ENCODE data around the gene KAT5.
"Not testable (repeated sequence)": the region's sequence is repeated elsewhere in the genome, so short reads cannot be mapped to it uniquely, and the experiment has no call there.

Gene KAT5

GRCh38 chr11:65744699-65745042 is 32.6 kb downstream of the KAT5 start:
- DNase-seq (ENCODE audit: low read depth) = no peak

DNA sequence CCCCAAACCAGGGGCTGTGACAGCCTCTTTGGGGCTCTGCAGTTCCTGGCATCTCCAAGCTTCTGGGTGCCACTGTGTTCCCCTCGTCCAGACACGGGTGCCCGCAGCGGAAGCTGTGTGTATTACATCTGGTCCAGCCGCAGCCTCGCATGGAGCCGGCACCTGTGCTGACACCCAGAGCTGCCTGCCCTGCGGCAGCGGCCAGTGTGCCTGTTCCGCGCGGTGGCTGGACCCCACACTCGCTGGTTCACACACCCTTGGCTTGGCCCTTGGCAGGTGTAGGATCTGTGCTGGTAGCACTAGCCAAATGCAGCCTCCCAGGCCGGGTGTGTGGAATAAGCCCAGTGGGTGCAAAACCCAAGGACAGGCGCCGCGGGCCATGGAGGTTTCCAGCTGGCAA is 33.0 kb downstream of the KAT5 start:
- DNase-seq (ENCODE audit: low read depth) = no peak

DNA sequence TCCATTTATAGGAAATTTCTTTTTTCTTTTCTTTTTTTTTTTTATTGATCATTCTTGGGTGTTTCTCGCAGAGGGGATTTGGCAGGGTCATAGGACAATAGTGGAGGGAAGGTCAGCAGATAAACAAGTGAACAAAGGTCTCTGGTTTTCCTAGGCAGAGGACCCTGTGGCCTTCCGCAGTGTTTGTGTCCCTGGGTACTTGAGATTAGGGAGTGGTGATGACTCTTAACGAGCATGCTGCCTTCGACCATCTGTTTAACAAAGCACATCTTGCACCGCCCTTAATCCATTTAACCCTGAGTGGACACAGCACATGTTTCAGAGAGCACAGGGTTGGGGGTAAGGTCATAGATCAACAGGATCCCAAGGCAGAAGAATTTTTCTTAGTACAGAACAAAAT is 50.1 kb downstream of the KAT5 start:
- DNase-seq (ENCODE audit: low read depth) = not testable (repeated sequence)

DNA sequence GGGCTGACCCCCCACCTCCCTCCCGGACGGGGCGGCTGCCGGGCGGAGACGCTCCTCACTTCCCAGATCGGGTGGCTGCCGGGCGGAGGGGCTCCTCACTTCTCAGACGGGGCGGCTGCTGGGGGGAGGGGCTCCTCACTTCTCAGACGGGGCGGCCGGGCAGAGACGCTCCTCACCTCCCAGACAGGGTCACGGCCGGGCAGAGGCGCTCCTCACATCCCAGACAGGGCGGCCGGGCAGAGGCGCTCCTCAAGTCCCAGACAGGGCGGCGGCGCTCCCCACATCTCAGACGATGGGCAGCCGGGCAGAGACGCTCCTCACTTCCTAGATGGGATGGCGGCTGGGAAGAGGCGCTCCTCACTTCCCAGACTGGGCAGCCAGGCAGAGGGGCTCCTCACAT is 50.8 kb downstream of the KAT5 start:
- DNase-seq (ENCODE audit: low read depth) = not testable (repeated sequence)

DNA sequence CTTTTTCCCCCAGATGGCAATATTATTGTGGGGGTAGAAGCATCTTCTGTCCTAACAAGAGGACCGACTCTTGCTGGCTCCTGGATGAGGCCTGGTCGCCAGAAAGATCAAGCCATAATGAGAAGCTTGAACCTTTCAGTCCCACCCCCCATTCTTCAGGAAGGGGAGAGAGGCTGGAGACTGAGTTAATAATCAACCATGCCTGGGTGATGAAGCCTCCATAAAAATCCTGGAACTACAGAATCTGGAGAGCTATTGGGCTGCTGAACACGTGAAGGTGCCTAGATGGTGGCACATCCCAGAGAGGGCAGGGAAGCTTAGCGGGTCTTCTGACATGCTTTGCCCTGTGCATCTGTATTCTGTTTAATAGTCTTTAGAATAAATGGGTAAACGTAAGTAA is 52.4 kb downstream of the KAT5 start:
- DNase-seq (ENCODE audit: low read depth) = no peak

DNA sequence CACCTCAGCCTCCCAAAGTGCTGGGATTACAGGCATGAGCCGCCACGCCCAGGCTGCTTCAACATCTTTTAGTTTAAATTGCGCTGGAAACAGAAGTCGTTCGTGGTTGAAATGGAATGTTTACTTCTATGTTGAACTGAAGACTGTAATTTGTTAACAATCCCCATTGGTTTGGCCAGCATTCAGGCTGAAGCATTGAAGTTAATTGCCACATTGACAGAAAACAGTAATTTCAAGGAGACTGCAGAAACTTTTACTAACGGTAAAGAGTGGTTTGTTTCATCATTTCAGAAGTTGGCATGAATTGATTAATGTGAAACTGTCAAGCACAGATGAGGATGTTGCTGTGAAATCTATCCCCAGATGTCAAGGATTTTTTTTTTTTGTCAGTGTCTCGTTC is 54.5 kb downstream of the KAT5 start:
- no peak for DNase-seq (ENCODE audit: low read depth)

DNA sequence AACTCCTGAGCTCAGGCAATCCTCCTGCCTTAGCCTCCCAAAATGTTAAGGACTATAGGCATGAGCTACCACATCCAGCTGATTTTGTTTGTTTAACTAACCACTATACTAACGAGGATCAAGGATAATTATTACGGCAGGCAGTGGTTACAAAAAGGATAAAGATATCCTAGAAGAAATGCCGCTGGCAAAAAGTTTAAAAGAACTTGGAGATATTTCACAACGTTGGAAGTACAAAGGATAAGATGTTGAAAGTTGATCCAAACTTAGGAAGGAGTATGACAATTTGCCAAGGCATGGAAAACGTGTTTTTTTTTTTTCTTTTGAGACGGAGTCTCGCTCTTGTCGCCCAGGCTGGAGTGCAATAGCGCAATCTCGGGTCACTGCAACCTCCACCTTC is 55.4 kb downstream of the KAT5 start:
- no peak for DNase-seq (ENCODE audit: low read depth)

DNA sequence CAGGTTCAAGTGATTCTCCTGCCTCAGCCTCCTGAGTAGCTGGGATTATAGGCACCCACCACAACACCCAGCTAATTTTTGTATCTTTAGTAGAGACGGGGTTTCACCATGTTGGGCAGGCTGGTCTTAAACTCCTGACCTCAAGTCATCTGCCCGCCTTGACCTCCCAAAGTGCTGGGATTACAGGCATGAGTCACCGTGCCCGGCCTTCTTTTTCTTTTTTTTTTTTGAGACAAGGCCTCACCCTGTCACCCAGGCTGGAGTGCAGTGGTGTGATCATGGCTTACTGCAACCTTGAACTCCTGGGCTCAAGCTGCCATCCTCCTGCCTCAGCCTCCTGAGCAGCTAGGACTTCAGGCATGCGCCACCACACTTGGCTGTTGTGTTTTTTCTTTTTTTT is 55.8 kb downstream of the KAT5 start:
- not testable (repeated sequence) for DNase-seq (ENCODE audit: low read depth)
